CD1c-positive myeloid dendritic cell (primary cell): ENCODE measurements around the gene DIAPH3.

ENCODE experiments used
- DNase-seq: peaks from one replicate; pipeline ENCODE4 v3.0.0-alpha.2; 2016; ENCODE audit errors: extremely low spot score

Gene DIAPH3

GRCh38 chr13:59954601-59955000 is 209.1 kb downstream of the DIAPH3 start:
- DNase-seq = no peak

GRCh38 chr13:59951011-59951410 is 212.7 kb downstream of the DIAPH3 start:
- DNase-seq = no peak

DNA sequence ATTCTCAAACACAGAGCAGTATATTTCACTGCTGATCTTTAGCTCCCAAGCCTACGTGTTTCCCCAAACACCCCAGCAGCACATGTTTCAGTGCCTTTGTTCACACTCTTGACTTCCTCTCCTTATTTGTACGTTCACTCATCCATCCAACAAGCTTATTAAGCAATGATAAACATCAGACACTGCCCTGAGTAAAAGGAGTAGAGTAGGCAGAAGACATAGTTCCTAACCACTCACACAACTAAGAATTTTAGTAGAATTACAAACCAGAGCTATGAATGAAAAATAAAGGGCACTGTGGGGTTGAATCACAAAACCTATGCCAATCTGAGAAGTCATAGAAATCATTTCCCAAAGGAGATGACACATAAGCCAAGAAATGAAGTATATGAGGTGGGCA is 213.5 kb downstream of the DIAPH3 start:
- no peak for DNase-seq

GRCh38 chr13:59948686-59949085 is 215.0 kb downstream of the DIAPH3 start:
- no peak for DNase-seq

DNA sequence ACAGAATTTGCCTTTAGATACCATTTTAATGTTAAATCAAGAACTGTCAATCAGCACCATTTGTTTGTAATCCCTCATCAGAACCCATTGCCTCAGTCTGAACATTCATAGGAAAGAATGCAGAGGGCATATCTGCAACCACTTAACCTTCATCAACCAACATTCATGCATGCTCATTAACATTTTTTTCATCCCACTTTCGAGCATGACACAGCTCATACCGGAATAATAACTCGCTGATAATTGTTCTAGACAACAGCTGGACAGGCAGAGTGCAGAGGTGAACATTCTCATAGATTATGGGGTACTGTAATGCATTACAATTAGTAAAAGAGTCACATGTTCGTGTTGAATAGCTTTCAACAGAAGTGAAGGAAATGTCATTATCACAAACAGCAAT is 216.8 kb downstream of the DIAPH3 start:
- no peak for DNase-seq

DNA sequence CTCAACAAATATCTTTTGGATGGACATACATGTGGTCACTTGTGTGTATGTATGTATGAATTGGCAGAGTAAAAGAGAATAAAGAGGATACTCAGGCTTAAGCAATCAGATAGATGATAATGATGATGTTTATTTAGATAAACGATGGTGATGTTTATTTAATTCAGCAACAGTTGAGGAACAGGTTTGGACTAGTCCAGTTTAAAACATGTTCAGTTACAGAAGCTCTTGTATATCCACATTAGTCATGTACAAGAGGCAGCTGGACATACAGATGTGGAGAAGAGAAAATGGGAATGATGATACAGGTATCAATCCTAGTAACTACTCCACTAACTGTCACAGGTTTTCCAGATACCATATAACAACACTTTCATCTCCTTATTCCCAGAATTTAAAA is 232.1 kb downstream of the DIAPH3 start:
- no peak for DNase-seq

DNA sequence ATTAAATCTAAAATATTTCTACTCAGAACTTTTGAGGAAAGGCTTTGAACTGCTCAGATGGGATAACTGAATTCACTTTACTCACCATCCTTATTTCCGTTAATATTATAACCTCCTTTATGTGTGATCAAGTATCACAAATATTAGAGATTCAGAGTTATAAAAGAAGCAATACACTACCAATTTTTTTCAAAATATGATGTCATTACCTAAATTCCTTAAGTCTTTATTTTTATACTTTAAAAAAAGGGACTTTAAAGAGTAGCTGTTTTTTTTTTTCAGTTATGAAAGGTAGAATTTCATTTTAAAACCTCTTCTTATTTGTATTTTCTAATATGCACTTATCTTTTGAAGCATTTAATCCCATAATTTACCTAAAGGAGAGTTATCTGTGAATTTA is 239.5 kb downstream of the DIAPH3 start:
- no peak for DNase-seq

- no peak for DNase-seq
Observed at GRCh38 chr13:59915252-59915651, 248.5 kb downstream of the DIAPH3 start.

GRCh38 chr13:59914556-59914955 is 249.2 kb downstream of the DIAPH3 start:
- DNase-seq = no peak

- DNase-seq = no peak
Observed at GRCh38 chr13:59906413-59907049, 257.2 kb downstream of the DIAPH3 start.

GRCh38 chr13:59901191-59901590 is 262.5 kb downstream of the DIAPH3 start:
- no peak for DNase-seq

GRCh38 chr13:59898066-59898465 is 265.7 kb downstream of the DIAPH3 start:
- no peak for DNase-seq

DNA sequence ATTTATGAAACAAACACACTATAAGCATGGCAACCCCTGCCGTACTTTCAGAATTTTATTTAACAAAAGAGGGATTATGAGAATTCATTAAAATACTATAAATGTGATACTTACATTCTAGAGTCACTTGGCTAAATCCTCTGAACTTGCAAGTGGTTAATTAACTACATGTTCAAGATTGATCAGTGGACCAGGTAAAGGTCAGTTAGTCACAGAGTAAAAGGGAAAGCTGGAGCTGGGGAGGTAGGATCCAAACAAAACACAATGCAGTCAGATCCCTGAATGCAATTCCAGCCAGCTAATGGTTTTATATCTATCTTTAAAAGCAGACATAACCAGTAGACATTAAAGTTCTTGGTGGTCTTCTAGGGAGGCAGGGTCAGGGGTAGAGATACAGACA is 270.5 kb downstream of the DIAPH3 start:
- no peak for DNase-seq

DNA sequence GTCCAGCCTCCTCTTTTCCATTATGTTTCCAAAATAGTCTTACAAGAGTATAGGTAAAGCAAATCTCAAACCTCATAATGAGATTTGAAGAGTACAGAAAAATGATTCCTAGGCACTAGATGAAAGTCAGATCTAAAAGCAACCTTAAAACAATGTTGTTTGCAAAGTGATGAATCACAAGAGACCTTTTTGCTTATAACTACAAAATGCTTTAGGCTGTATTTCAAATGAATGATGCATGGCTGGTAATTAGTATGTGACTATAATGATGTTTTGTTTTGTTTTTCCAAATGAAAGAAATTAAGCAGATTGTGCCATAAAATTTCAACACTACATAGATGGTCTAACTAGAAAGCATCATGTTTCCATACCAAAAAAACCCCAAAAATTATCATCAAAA is 272.7 kb downstream of the DIAPH3 start:
- no peak for DNase-seq

- DNase-seq = no peak
Observed at GRCh38 chr13:59890054-59890453, 273.7 kb downstream of the DIAPH3 start.

GRCh38 chr13:59888408-59888807 is 275.3 kb downstream of the DIAPH3 start:
- DNase-seq = no peak

GRCh38 chr13:59885076-59885475 is 278.7 kb downstream of the DIAPH3 start:
- DNase-seq = no peak

- no peak for DNase-seq
Observed at GRCh38 chr13:59883885-59884284, 279.8 kb downstream of the DIAPH3 start.

- no peak for DNase-seq
Observed at GRCh38 chr13:59880468-59880867, 283.3 kb downstream of the DIAPH3 start.

GRCh38 chr13:59879281-59879680 is 284.4 kb downstream of the DIAPH3 start:
- no peak for DNase-seq

DNA sequence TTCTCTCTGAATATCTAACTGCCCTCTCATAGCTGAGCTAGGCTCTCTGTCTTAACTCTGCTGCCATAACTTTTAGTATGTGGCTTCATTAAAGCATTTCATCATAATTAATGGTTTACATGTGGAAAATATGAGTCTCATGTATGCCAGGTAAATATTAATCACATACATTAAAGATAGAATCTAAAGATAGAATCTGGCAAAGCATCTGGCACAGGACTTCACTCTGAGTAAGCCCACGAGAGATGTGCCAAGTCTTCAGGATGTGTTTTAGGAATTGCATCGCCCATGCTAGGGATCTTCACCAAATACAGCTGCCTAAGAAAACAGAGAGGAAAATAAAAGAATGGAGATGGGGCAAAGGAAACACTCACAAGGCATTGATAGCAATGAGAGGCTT is 285.8 kb downstream of the DIAPH3 start:
- DNase-seq = no peak

- DNase-seq = no peak
Observed at GRCh38 chr13:59874973-59875372, 288.8 kb downstream of the DIAPH3 start.

- DNase-seq = no peak
Observed at GRCh38 chr13:59873856-59874255, 289.9 kb downstream of the DIAPH3 start.

DNA sequence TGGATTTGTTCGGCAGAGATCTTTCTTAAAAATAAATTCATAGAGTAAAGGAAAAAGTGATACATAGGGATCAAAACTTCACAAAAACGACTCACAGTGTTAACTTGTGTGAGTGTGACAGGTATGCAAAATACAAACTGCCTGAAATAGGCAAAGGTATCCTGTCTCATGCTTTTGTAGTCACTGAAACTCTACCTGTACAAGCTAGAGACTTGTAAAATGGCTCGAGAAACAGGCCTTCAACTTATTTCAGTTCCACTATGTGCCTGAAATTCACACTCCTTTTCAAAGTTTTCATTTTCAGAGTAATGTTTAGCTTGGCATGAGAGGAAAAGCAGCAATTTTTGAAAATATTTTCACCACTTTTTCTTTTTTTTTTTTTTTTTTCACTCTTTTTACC is 290.4 kb downstream of the DIAPH3 start:
- DNase-seq = no peak
